ELF-1 (cell line): ENCODE results near the gene RNU7-1.
A peak's percentile ranks its signal among the peaks of the same experiment; 100 is the strongest.

Experiments
- DNase-seq: peaks from one replicate; pipeline ENCODE4 v3.0.0-alpha.2; 2016; ENCODE audit warnings: low read depth, low spot score

Gene RNU7-1

GRCh38 chr12:6917491-6918231 is 26.0 kb upstream of the RNU7-1 start:
- peak; percentile 39 for DNase-seq

- DNase-seq: no peak
These were observed 24.0 kb upstream of the RNU7-1 start for GRCh38 chr12:6919588-6919987.

- no peak for DNase-seq
These were observed 22.1 kb upstream of the RNU7-1 start for GRCh38 chr12:6921539-6921938.

- no peak for DNase-seq
These were observed 21.3 kb upstream of the RNU7-1 start for GRCh38 chr12:6921996-6922946.

- no peak for DNase-seq
These were observed 20.4 kb upstream of the RNU7-1 start for GRCh38 chr12:6923003-6923732.

GRCh38 chr12:6923851-6924250 is 19.8 kb upstream of the RNU7-1 start:
- no peak for DNase-seq

GRCh38 chr12:6925239-6925539 is 18.4 kb upstream of the RNU7-1 start:
- no peak for DNase-seq

- DNase-seq: peak; percentile 92
These were observed 17.9 kb upstream of the RNU7-1 start for GRCh38 chr12:6925540-6926279.

GRCh38 chr12:6927379-6928021 is 16.1 kb upstream of the RNU7-1 start, which contains the start of gene ATN1:
ATN1 (plus strand) TSS chr12:6927959; CDS start chr12:6934002, 6,043 bp downstream.
- DNase-seq: peak; percentile 69

- DNase-seq: no peak
These were observed 15.5 kb upstream of the RNU7-1 start for GRCh38 chr12:6928022-6928702.

- DNase-seq: no peak
These were observed 14.8 kb upstream of the RNU7-1 start for GRCh38 chr12:6928703-6929407.

- DNase-seq: no peak
These were observed 13.9 kb upstream of the RNU7-1 start for GRCh38 chr12:6929466-6930452.

- no peak for DNase-seq
These were observed 10.8 kb upstream of the RNU7-1 start for GRCh38 chr12:6932766-6933165.

- DNase-seq: no peak
These were observed 9.5 kb upstream of the RNU7-1 start for GRCh38 chr12:6934110-6934509.

GRCh38 chr12:6935371-6936193 is 8.0 kb upstream of the RNU7-1 start:
- DNase-seq: no peak

- DNase-seq: no peak
These were observed 7.4 kb upstream of the RNU7-1 start for GRCh38 chr12:6936194-6936635.
